Upper lobe of left lung (tissue), 6 donors: ENCODE results near the gene FCAR. TPM values are rescaled to one million over a fixed set of nuclear protein-coding genes. Genes with fewer than 3 reads are reported as not detected.
"Not testable (repeated sequence)": the region's sequence is repeated elsewhere in the genome, so short reads cannot be mapped to it uniquely, and the experiment has no call there.

Source experiments
- ATAC-seq, 2 donors: fragments of 200-7000 bp; cut with Tn5 transposase; one replicate each; pipeline ENCODE4 v1.9.1; 2022; ENCODE audit warnings: mild to moderate bottlenecking in 2 of 2, moderate library complexity in 2 of 2; ENCODE audit not compliant: low FRiP score in 2 of 2
- DNase-seq, 2 donors: peaks; one replicate each; pipeline ENCODE4 v3.0.0-alpha.2; 2019 to 2020
- H3K27ac ChIP-seq, 4 donors: fragments of 200-600 bp; sonication (generic); one replicate each; pipeline ENCODE4 v1.5.1; 2016 to 2019
- H3K27me3 ChIP-seq, 4 donors: fragments of 200-600 bp; sonication (generic); one replicate each; pipeline ENCODE4 v1.5.1; 2017 to 2019
- H3K36me3 ChIP-seq, 4 donors: fragments of 200-600 bp; sonication (generic); one replicate each; pipeline ENCODE4 v1.5.1; 2016 to 2019
- H3K4me1 ChIP-seq, 4 donors: fragments of 200-600 bp; sonication (generic); one replicate each; pipeline ENCODE4 v1.5.1; 2018 to 2019
- H3K4me3 ChIP-seq, 4 donors: fragments of 200-600 bp; sonication (generic); one replicate each; pipeline ENCODE4 v1.5.1; 2017 to 2019; ENCODE audit warnings: mild to moderate bottlenecking in 2 of 4, moderate library complexity in 1 of 4
- H3K9me3 ChIP-seq, 4 donors: fragments of 200-600 bp; sonication (generic); one replicate each; pipeline ENCODE4 v1.5.1; 2018 to 2019
- EP300 ChIP-seq, 4 donors: sonication (generic); formaldehyde crosslinking; IDR thresholded peaks; one replicate each; pipeline ENCODE4 v1.5.1; 2017; ENCODE audit warnings: antibody characterized with exemption in 4 of 4, control low read depth in 2 of 4
- POLR2A ChIP-seq, 4 donors: fragments of 450-650 bp; IDR thresholded peaks; one replicate each; pipeline ENCODE4 v1.5.1; 2016 to 2017; ENCODE audit warnings: antibody characterized with exemption in 4 of 4, mild to moderate bottlenecking in 2 of 4
- POLR2AphosphoS5 ChIP-seq, 2 donors: sonication (generic); formaldehyde crosslinking; IDR thresholded peaks; one replicate each; pipeline ENCODE4 v1.5.1; 2017; ENCODE audit warnings: antibody characterized with exemption in 2 of 2
- WGBS, 2 donors: methylation state at CpG; one replicate each; pipeline ENCODE4 v1.1.5; 2017 to 2018; 5-methylcytosine and 5-hydroxymethylcytosine counted together
- total RNA-seq, 6 donors: library from RNA; depleted of rRNA in 4 of 6; stranded (reverse); fragments of >200 nt in 4 of 6; gene quantifications; one replicate each; pipeline versions ENCODE4 v1.1.0 to v1.2.1, GENCODE V29; 2016 to 2021
- TF ChIP-seq, protein P1 (sequence below), 6 experiments: fragments of 450-650 bp in 4 of 6; fragments of 200-600 bp in 2 of 6; sonication (generic) in 2 of 6; IDR thresholded peaks; one replicate each; pipeline ENCODE4 v1.5.1; 2016 to 2019; ENCODE audit warnings: antibody characterized with exemption in 6 of 6
- donor health status: DM: no; HTN: no; CAD: no; lungs with moderate emphysema.
- donor health status: DM: no; HTN: yes; CAD: no; lungs with severe emphysema.

The FCAR gene
- total RNA-seq, 6 donors from 2014 or later = 2.5 to 14.4 (median 6.9) TPM; not detected in 1

DNA sequence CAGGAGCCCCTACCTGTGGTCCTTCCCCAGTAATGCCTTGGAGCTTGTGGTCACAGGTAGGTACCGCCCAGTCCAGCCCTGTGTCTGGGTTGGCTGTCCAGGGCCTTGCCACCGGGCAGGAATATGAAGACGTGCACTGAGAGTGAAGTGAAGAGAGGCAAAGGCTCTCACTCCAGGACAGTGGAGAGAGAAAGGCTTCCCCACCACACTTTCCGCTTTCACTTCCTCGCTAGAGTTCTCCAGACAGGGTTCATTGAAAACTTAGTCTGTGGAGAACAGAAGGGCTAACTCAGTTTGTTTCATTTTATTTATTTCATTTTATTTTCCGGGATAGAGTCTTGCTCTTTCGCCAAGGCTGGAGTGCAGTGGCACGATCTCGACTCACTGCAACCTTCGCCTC lies 14.2 kb downstream of the FCAR start:
- H3K9me3 ChIP-seq = no peaks in the 10 kb centered on the region
- WGBS, 2 donors = 90 to 91% methylated on average over 10 of the region's 10 CpGs
- H3K4me1 ChIP-seq = no peaks in the 10 kb centered on the region
- DNase-seq (no peak), ATAC-seq (no peak)
- no peak overlapping the region for H3K27ac ChIP-seq
- no peak overlapping the region for H3K4me3 ChIP-seq
- TF ChIP-seq, protein P1, sequence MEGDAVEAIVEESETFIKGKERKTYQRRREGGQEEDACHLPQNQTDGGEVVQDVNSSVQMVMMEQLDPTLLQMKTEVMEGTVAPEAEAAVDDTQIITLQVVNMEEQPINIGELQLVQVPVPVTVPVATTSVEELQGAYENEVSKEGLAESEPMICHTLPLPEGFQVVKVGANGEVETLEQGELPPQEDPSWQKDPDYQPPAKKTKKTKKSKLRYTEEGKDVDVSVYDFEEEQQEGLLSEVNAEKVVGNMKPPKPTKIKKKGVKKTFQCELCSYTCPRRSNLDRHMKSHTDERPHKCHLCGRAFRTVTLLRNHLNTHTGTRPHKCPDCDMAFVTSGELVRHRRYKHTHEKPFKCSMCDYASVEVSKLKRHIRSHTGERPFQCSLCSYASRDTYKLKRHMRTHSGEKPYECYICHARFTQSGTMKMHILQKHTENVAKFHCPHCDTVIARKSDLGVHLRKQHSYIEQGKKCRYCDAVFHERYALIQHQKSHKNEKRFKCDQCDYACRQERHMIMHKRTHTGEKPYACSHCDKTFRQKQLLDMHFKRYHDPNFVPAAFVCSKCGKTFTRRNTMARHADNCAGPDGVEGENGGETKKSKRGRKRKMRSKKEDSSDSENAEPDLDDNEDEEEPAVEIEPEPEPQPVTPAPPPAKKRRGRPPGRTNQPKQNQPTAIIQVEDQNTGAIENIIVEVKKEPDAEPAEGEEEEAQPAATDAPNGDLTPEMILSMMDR (IDR thresholded peaks at IDR 0.05) = no peak
- TF ChIP-seq EP300 (IDR thresholded peaks at IDR 0.05) (no peak), POLR2AphosphoS5 (IDR thresholded peaks at IDR 0.05) (no peak), POLR2A (IDR thresholded peaks at IDR 0.05) (no peak)
- H3K27me3 ChIP-seq = no peaks in the 10 kb centered on the region
- H3K36me3 ChIP-seq = peaks cover 0 to 4% (median 0%) of the 10 kb centered on the region in 4 donors

- H3K4me3 ChIP-seq = no peak overlapping the region
- H3K4me1 ChIP-seq = no peaks in the 10 kb centered on the region
- no peaks in the 10 kb centered on the region for H3K27me3 ChIP-seq
- ATAC-seq = no peak
- H3K9me3 ChIP-seq = no peaks in the 10 kb centered on the region
- no peak for DNase-seq
- 71 to 87% methylated on average over 11 of the region's 11 CpGs for WGBS, 2 donors
- TF ChIP-seq, protein P1 (IDR thresholded peaks at IDR 0.05) = no peak
- no peak for TF ChIP-seq POLR2AphosphoS5 (IDR thresholded peaks at IDR 0.05)
- no peak for TF ChIP-seq POLR2A (IDR thresholded peaks at IDR 0.05)
- TF ChIP-seq EP300 (IDR thresholded peaks at IDR 0.05) = no peak
- H3K36me3 ChIP-seq = peaks cover 0 to 4% (median 0%) of the 10 kb centered on the region in 4 donors
- H3K27ac ChIP-seq = no peak overlapping the region
These were observed 15.5 kb downstream of the FCAR start for GRCh38 chr19:54889566-54889965.

- WGBS, 2 donors = 32 to 58% methylated on average over 7 of the region's 7 CpGs
- no peaks in the 10 kb centered on the region for H3K9me3 ChIP-seq
- no peaks in the 10 kb centered on the region for H3K36me3 ChIP-seq
- DNase-seq (no peak), ATAC-seq (no peak)
- no peaks in the 10 kb centered on the region for H3K27me3 ChIP-seq
- no peak overlapping the region for H3K4me3 ChIP-seq
- no peak overlapping the region for H3K27ac ChIP-seq
- TF ChIP-seq POLR2A (IDR thresholded peaks at IDR 0.05) (no peak), EP300 (IDR thresholded peaks at IDR 0.05) (no peak), POLR2AphosphoS5 (IDR thresholded peaks at IDR 0.05) (no peak)
- TF ChIP-seq, protein P1 (IDR thresholded peaks at IDR 0.05) = no peak
- H3K4me1 ChIP-seq = no peaks in the 10 kb centered on the region
These were observed 19.4 kb downstream of the FCAR start for GRCh38 chr19:54893406-54893805.

DNA sequence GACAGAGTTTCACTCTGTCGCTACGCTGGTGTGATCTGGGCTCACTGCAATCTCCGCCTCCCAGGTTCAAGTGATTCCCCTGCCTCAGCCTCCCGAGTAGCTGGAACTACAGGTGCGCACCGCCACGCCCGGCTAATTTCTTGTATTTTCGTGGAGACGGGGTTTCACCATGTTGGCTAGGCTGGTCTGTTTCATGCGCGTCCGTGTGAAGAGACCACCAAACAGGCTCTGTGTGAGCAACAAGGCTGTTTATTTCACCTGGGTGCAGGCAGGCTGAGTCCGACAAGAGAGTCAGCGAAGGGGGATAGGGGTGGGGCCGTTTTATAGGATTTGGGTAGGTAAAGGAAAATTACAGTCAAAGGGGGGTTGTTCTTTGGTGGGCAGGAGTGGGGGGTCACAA lies 20.1 kb downstream of the FCAR start:
- H3K27ac ChIP-seq, ATAC-seq: not testable (repeated sequence)

DNA sequence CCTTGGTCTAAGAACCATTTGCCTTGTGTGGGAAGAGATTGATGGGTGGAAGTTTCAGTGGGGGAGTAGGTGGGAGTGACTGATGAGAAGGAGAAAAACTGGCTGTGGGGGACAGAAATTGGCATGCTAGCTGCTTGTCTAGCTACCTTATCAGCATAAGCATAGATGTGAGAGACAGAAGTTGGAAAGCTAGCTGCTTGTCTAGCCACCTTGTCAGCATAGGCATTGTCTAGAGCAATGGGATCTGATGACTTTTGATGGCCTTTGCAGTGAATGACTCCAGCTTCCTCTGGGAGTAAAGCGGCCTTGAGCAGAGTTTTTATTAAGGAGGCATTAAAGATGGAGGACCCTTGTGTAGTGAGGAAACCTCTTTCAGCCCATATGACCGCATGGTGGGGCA lies 22.0 kb downstream of the FCAR start:
- no peak for ATAC-seq
- no peaks in the 10 kb centered on the region for H3K9me3 ChIP-seq
- no peaks in the 10 kb centered on the region for H3K4me1 ChIP-seq
- TF ChIP-seq POLR2A (IDR thresholded peaks at IDR 0.05) = no peak
- TF ChIP-seq, protein P1 (IDR thresholded peaks at IDR 0.05) = no peak
- no peak for TF ChIP-seq EP300 (IDR thresholded peaks at IDR 0.05)
- no peaks in the 10 kb centered on the region for H3K27me3 ChIP-seq
- H3K27ac ChIP-seq = no peak overlapping the region
- no peak for DNase-seq
- H3K4me3 ChIP-seq = no peak overlapping the region
- WGBS, 2 donors = 82 to 83% methylated on average over 2 of the region's 2 CpGs
- no peaks in the 10 kb centered on the region for H3K36me3 ChIP-seq

More for the DNA sequence above, 20.1 kb downstream of the FCAR start:
- H3K27me3 ChIP-seq, DNase-seq, H3K9me3 ChIP-seq, H3K36me3 ChIP-seq, H3K4me3 ChIP-seq, H3K4me1 ChIP-seq: not testable (repeated sequence)
- 89 to 93% methylated on average over 16 of the region's 16 CpGs for WGBS, 2 donors

GRCh38 chr19:54898685-54899084 lies 24.6 kb downstream of the FCAR start:
- not testable (repeated sequence) for H3K4me1 ChIP-seq, H3K36me3 ChIP-seq, H3K4me3 ChIP-seq, DNase-seq, H3K27ac ChIP-seq, ATAC-seq, H3K9me3 ChIP-seq, H3K27me3 ChIP-seq
- 65 to 67% methylated on average over 7 of the region's 7 CpGs for WGBS, 2 donors

DNA sequence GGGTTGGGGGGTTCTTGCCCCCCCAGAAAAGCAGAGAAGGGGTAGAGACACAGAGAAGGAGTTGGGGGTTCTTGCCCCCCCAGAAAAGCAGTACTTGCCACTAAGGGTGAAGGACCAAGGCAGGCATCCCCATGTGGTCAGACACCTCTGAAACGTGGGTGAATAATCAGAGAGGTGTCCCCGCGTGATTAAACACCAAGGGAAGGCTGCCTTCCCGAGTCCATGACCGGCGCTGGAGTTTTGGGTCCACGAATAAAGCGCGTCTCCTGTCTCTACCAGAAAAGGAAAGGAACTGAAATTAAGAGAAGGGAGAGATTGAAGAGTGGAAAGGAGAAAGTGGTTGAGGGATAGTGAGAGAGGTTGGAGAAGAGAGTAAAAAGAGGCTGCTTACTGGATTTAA lies 25.6 kb downstream of the FCAR start:
- not testable (repeated sequence) for H3K4me3 ChIP-seq

DNA sequence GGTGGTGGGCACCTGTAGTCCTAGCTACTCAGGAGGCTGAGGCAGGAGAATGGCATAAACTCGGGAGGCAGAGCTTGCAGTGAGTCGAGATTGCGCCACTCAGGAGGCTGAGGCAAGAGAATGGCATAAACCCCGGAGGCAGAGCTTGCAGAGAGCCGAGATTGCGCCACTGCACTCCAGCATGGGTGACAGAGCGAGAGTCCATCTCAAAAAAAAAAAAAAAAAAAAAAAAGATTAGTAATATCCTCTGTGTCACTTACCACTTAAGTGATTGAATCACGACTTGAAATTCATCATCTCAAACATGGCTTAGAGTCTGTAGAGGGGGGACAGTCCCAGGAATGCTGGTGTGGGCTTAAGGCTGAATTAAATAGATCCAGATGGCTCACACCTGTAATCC lies 27.1 kb downstream of the FCAR start:
- H3K9me3 ChIP-seq, H3K4me1 ChIP-seq, H3K4me3 ChIP-seq, H3K27me3 ChIP-seq, H3K27ac ChIP-seq, ATAC-seq, H3K36me3 ChIP-seq: not testable (repeated sequence)
- 41 to 67% methylated on average over 8 of the region's 8 CpGs for WGBS, 2 donors
- peak in 1 of 2 donors; percentile 78 for DNase-seq

More for the DNA sequence above, 25.6 kb downstream of the FCAR start:
- not testable (repeated sequence) for DNase-seq, H3K36me3 ChIP-seq, H3K9me3 ChIP-seq, H3K4me1 ChIP-seq, H3K27ac ChIP-seq, H3K27me3 ChIP-seq, ATAC-seq
- 79 to 82% methylated on average over 9 of the region's 9 CpGs for WGBS, 2 donors
